A549 (cell line): ENCODE data around the gene RPS15.

Experiments
- CTCF ChIP-seq: fragments of >200 bp; sonication (Bioruptor Twin); formaldehyde crosslinking; IDR thresholded peaks from 3 replicates; pipeline ENCODE4 v1.5.1; 2016
- POLR2A ChIP-seq: IDR thresholded peaks from 2 replicates; pipeline ENCODE4 v1.6.1; 2012; ENCODE audit warnings: mild to moderate bottlenecking, low read length
- SMC3 ChIP-seq: fragments of >200 bp; sonication (Bioruptor Twin); formaldehyde crosslinking; IDR thresholded peaks from 3 replicates; pipeline ENCODE4 v1.6.1; 2018; ENCODE audit warnings: inconsistent platforms
- TFCP2L1 ChIP-seq: fragments of 250-450 bp; sonication (Bioruptor Pico); IDR thresholded peaks from 2 replicates; pipeline ENCODE4 v1.5.0; 2021; ENCODE audit warnings: mild to moderate bottlenecking

GRCh38 chr19:1481224-1481892 lies 43.2 kb downstream of the RPS15 start:
- TF ChIP-seq SMC3 (no peak), CTCF (no peak), POLR2A (no peak), TFCP2L1 (CRISPR knock-in tag) (no peak)
